WTC11 (cell line): Measurements from ENCODE around the gene DAB2.

Experiments
- AR ChIP-seq: fragments of 250-450 bp; sonication (Bioruptor Pico); IDR thresholded peaks from 2 replicates; pipeline ENCODE4 v1.9.0; 2021; ENCODE audit warnings: mild to moderate bottlenecking
- CBFB ChIP-seq: sonication (generic); formaldehyde crosslinking; IDR thresholded peaks from 2 replicates; pipeline ENCODE4 v1.8.1; 2022; ENCODE audit warnings: mild to moderate bottlenecking, low read depth, missing genetic modification reagents
- CTCF ChIP-seq: fragments of 200-600 bp; IDR thresholded peaks from 2 replicates; pipeline ENCODE4 v1.8.0; 2022; ENCODE audit warnings: antibody characterized with exemption
- E2F1 ChIP-seq: sonication (generic); formaldehyde crosslinking; IDR thresholded peaks from 2 replicates; pipeline ENCODE4 v1.8.0; 2022; ENCODE audit warnings: mild to moderate bottlenecking, missing genetic modification reagents
- MLX ChIP-seq: sonication (generic); formaldehyde crosslinking; IDR thresholded peaks from 2 replicates; pipeline ENCODE4 v1.8.1; 2023; ENCODE audit warnings: mild to moderate bottlenecking, missing genetic modification reagents, moderate library complexity
- NR2C2 ChIP-seq: sonication (generic); formaldehyde crosslinking; IDR thresholded peaks from 2 replicates; pipeline ENCODE4 v1.8.0; 2022; ENCODE audit warnings: mild to moderate bottlenecking, missing genetic modification reagents

- TF ChIP-seq CTCF (peak; percentile 66), NR2C2 (no peak), MLX (CRISPR knock-in tag) (no peak), E2F1 (CRISPR knock-in tag) (no peak), AR (CRISPR knock-in tag) (no peak), CBFB (CRISPR knock-in tag) (no peak)
Measured at GRCh38 chr5:39376293-39376714, 48.5 kb downstream of the DAB2 start.
